ENCODE measurements around the gene GNG12. TPM values are rescaled to one million over a fixed set of nuclear protein-coding genes. Genes with fewer than 3 reads are reported as not detected.

The GNG12 gene
- total RNA-seq, 1 donor = 455 TPM

GRCh38 chr1:67817319-67817718 is 15.9 kb downstream of the GNG12 start:
- no peak overlapping the region for H3K4me3 ChIP-seq (ENCODE audit: low read depth, low read length)
- no peak for TF ChIP-seq CTCF (IDR thresholded peaks at IDR 0.05; ENCODE audit: insufficient read depth, low read length)
- no peak for DNase-seq (ENCODE audit: low read depth)

GRCh38 chr1:67816506-67816905 is 16.8 kb downstream of the GNG12 start:
- no peak for TF ChIP-seq CTCF (IDR thresholded peaks at IDR 0.05; ENCODE audit: insufficient read depth, low read length)
- no peak for DNase-seq (ENCODE audit: low read depth)
- H3K4me3 ChIP-seq (ENCODE audit: low read depth, low read length) = no peak overlapping the region

GRCh38 chr1:67816095-67816475 is 17.2 kb downstream of the GNG12 start:
- no peak overlapping the region for H3K4me3 ChIP-seq (ENCODE audit: low read depth, low read length)
- no peak for DNase-seq (ENCODE audit: low read depth)
- TF ChIP-seq CTCF (IDR thresholded peaks at IDR 0.05; ENCODE audit: insufficient read depth, low read length) = no peak

- no peak for DNase-seq (ENCODE audit: low read depth)
- no peak overlapping the region for H3K4me3 ChIP-seq (ENCODE audit: low read depth, low read length)
- no peak for TF ChIP-seq CTCF (IDR thresholded peaks at IDR 0.05; ENCODE audit: insufficient read depth, low read length)
Measured at GRCh38 chr1:67815303-67816094, 17.8 kb downstream of the GNG12 start.

- DNase-seq (ENCODE audit: low read depth) = peak; percentile 63
- no peak for TF ChIP-seq CTCF (IDR thresholded peaks at IDR 0.05; ENCODE audit: insufficient read depth, low read length)
- no peak overlapping the region for H3K4me3 ChIP-seq (ENCODE audit: low read depth, low read length)
Measured at GRCh38 chr1:67814121-67814772, 19.0 kb downstream of the GNG12 start.

GRCh38 chr1:67812226-67812625 is 21.0 kb downstream of the GNG12 start:
- no peak for DNase-seq (ENCODE audit: low read depth)
- no peak for TF ChIP-seq CTCF (IDR thresholded peaks at IDR 0.05; ENCODE audit: insufficient read depth, low read length)
- no peak overlapping the region for H3K4me3 ChIP-seq (ENCODE audit: low read depth, low read length)

All from fibroblast of the aortic adventitia (primary cell).